ENCODE results near the gene RNF223. TPM values are rescaled to one million over a fixed set of nuclear protein-coding genes. Genes with fewer than 3 reads are reported as not detected.
"Not testable (repeated sequence)": the region's sequence is repeated elsewhere in the genome, so short reads cannot be mapped to it uniquely, and the experiment has no call there.

RNF223 gene
- polyA plus RNA-seq, 3 donors, result 0.29 to 0.40 TPM; not detected in 1

DNA sequence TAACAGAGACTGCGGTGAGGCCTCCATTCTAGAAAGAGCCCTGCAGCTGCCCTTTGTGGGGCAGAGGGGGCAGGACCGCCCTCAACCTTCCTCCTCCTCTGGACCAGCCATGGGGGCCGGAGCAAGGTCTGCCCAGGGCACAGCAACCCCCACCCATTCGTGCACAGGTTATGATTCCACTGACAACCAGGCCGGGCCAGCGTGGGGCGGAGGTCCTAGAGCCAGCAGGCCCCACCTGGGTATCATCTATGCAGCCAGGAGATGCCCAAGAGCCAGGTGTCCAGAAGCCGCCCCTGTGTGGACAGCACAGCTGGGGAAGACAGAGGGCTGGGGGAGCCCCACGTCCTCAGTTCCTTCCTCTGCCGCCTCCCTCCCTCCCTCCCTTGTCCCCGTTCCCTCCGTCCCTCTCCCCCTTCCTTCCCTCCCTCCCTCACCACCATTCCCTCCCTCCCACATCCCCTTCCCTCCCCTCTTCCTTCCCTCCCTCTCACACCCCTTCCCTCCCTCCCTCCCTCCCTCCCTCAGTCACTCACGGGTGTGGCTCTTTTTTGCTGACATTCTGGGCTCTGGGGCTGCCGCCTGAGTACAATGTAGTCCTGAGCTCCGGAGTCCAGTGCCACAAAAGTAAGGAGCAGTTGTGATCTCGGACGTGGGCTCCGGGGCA lies 12.3 kb downstream of the RNF223 start:
- DNase-seq (ENCODE audit: low read depth in 3 of 3, low spot score in 2 of 3), result no peak

DNA sequence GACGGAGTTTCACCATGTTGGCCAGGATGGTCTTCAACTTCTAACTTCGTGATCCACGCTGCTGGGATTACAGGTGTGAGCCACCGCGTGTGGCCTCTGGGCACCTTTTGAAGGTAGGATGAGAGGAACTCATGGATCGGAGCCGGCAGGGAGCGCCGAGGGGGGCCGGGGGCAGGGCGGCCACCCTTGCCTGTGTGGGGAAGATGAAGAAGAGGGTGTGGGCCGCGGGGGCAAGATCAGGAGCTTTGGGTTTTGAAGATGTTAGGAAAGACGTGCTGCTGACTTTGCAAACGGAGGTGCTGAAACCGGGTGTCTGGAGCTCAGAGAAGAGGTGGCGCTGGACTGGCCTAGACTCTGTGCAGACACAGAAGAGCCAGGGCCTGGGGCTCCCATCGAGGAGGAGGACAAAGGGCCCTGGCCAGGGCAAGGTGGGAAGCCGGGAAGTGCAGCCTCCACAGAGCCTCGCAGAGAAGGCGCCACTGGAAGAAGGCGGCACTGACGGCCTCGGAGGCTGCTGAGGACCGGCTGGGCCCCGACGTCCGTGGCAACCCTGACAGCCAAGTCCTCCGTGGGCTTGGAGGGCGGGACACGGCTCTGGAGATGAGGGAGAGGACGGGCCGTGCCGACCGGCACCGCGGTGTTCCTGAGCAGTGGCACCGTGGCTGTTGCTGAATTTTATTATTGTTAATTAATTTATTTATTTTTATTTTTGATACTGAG lies 13.7 kb downstream of the RNF223 start:
- DNase-seq (ENCODE audit: low read depth in 3 of 3, low spot score in 2 of 3), result no peak

DNA sequence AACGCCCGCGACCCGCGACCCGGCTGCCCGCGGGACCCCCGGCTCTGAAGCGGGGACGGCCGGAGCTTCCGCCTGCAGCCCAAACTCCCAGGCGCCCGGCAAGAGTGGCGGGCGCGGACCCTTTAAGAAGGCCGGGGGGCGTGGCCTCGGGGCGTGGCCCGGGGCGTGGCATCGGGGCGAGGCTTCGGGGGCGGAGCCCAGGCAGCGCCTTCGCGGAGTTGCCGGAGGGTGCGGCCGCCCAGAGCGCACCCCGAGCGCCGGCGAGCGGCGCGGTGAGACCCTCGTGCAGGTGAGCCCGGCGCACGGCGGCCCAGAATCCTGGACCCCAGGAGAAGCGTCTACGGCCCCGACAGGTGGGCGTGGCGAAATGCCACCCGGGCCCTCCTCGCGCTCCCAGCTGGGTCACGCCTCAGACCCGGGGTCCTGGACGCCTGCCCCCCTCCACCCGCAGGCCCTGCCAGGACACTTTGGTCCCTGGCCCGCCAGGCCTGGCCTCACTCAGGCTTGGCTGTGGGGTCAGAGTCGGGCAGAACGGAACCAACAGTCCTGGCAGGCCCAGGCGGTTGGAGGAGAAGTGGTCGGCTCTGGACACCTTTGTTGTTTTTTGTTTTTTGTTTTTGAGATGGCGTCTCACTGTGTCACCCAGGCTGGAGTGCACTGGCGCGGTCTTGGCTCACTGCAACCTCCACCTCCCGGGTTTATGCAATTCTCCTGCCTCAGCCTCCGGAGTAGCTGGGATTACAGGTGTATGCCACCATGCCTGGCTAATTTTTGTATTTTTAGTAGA lies 14.4 kb downstream of the RNF223 start:
- no peak for DNase-seq (ENCODE audit: low read depth in 3 of 3, low spot score in 2 of 3)

DNA sequence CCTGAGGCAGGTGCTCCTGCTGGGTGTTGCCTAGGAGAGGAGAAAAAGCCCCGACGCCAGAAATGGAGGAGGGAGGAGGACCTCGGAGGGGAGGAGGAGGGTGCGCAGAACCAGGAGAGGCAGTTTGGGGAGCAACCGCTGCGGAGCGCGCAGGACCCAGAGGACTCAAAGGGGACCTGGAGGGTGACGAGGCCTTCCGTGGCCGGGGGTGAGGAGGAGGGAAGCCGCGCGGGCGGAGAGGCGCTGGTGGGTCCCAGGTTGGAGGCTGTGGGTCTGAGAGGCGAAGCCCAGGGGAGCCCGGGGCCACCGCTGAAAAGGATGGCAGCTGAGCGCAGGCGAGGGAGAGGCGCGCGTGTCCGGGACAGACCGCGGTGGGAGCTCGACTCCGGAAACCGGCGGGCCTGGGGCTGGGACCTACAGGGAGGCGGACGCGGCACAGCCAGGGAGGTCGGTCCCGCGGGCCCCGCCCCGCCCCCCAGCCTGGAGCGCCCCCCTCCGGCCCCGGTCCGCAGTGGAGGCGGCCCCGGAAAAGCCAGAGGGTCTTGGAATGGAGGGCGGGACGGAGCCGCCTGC lies 15.1 kb downstream of the RNF223 start:
- DNase-seq (ENCODE audit: low read depth in 3 of 3, low spot score in 2 of 3), result no peak

DNA sequence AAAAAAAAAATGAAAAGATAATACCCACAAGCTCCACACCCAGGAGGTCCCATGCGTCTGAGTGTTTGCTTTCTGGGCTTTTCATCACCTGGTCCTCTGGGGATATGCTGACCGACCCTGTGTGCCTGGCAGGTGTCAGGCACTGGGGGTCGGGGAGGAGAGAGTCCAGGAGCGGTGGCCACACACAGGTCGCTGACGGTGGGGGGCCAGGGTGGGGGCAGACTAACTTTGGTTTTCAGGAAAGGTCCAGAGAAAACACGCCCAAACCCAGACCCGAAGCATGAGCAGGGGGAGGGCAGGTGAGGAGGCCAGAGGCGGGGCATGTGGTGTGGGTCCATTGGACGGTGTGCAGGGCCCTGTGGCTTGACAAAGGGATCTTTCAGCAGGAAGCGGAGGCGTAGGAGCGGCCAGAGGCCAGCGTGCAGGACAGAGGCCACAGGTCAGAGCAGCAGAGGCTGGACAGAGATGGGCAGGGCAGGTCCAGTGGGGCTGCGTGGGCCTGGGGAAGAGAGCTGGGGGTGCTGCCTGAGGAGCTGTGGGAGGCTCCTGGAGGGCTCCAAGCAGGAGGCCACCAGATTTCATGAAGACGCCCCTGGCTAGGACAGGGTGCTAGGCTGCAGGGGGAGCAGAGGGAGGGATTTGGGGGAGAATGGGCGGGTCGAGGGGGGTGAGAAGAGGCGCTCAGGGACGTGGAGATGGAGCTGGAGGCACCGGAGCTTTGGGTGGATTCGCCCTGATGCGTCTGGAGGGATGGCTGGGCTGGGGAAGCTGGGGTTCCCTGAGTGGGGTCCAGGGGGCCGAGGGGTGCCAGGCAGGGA lies 15.8 kb downstream of the RNF223 start:
- DNase-seq (ENCODE audit: low read depth in 3 of 3, low spot score in 2 of 3), result no peak

DNA sequence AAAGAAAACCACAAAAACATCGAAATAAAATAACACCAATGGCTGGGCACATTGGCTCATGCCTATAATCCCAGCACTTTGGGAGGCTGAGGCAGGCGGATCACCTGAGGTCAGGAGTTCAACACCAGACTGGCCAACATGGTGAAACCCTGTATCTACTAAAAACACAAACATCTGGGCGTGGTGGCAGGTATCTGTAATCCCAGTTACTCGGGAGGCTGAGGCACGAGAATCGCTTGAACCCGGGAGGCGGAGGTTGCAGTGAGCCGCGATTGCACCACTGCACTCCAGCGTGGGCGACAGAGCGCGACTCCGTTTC lies 16.4 kb downstream of the RNF223 start:
- not testable (repeated sequence) for DNase-seq (ENCODE audit: low read depth in 3 of 3, low spot score in 2 of 3)

DNA sequence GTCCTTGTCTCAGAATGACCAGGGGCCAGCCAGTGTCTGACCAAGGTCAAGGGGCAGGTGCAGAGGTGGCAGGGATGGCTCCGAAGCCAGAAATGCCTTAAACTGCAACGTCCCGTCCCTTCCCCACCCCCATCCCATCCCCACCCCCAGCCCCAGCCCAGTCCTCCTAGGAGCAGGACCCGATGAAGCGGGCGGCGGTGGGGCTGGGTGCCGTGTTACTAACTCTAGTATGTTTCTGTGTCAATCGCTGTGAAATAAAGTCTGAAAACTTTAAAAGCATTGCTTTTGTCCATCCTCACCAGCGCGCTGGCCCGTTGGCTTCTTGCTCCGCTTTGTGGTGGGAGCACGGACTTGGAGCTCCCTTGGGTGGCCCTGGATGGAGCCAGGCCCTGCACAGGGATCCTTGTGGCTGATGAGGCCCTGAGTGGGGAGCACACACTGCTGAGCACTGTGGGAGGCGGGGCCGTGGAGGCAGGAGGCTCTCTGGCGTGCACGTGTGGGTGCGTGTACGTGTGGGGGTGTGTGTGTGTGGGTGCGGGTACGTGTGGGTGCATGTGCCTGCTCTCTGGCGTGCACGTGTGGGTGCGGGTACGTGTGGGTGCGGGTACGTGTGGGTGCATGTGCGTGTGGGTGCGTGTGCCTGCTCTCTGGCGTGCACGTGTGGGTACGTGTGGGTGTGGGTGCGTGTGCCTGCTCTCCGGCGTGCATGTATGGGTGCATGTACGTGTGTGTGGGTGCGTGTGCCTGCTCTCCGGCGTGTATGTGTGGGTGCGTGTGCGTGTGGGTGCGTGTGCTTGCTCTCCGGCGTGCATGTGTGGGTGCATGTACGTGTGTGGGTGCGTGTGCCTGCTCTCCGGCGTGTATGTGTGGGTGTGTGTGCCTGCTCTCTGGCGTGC lies 18.0 kb downstream of the RNF223 start:
- no peak for DNase-seq (ENCODE audit: low read depth in 3 of 3, low spot score in 2 of 3)

DNA sequence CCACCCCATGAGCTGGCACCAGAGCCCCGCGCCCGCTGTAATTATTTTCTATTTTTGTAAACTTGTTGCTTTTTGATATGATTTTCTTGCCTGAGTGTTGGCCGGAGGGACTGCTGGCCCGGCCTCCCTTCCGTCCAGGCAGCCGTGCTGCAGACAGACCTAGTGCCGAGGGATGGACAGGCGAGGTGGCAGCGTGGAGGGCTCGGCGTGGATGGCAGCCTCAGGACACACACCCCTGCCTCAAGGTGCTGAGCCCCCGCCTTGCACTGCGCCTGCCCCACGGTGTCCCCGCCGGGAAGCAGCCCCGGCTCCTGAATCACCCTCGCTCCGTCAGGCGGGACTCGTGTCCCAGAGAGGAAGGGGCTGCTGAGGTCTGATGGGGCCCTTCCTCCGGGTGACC lies 19.1 kb downstream of the RNF223 start:
- DNase-seq (ENCODE audit: low read depth in 3 of 3, low spot score in 2 of 3), result no peak

DNA sequence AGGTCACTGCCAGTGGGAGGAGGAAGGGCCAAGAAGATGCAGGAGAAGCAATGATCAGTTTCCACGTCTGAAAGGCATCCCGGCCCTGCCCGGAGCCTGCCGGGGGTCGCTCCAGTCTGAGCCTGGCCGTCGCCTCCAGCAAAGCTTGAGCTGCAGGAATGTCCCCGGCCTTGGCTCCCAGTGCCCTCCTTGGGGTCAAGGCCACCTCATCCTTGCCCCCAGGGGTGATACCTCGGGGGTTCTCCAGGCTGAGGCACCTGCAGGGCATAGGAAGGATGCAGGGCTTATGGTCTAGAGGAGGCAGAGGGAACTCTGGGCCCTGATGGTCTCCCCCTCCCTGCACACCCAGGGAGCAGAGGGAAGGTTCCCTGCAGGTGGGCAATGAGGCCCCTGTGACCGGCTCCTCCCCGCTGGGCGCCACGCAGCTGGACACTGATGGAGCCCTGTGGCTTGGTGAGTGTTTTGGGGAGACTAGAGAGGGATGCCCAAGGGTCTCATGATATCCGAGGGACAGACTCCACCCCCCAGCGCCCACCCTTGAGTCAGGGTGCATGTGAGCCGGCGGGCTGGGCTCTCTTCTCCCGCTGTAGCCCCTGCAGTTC lies 19.9 kb downstream of the RNF223 start:
- no peak for DNase-seq (ENCODE audit: low read depth in 3 of 3, low spot score in 2 of 3)

DNA sequence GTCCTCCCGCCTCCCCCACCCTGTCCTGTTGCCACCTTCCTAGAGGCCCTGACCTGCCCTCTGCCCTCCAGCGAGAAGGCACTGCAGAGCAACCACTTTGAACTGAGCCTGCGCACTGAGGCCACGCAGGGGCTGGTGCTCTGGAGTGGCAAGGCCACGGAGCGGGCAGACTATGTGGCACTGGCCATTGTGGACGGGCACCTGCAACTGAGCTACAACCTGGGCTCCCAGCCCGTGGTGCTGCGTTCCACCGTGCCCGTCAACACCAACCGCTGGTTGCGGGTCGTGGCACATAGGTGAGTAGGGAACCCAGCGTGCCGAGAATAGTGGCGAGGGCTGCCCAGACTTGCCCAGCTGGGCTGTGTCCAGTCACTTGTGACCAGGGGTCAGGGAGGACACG lies 20.4 kb downstream of the RNF223 start:
- no peak for DNase-seq (ENCODE audit: low read depth in 3 of 3, low spot score in 2 of 3)

DNA sequence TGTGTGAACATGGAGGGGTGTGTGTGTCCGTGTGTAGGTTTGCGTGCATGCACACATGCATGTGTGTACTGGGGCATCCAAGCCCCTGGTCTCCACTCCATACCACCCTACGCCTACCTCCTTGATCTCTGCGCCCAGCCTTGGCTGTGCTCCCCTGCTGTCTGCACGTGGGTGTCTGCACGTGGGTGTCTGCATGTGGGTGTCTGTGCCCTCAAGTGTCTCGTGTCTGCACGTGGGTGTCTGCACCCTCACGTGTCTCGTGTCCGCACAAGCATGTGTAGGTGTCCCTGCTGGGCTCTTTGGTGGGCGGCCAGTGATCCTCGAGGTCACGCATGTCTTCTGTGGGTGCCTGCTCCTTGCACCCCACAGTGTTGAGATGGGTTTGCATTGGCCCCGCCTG lies 21.1 kb downstream of the RNF223 start:
- DNase-seq (ENCODE audit: low read depth in 3 of 3, low spot score in 2 of 3), result no peak

DNA sequence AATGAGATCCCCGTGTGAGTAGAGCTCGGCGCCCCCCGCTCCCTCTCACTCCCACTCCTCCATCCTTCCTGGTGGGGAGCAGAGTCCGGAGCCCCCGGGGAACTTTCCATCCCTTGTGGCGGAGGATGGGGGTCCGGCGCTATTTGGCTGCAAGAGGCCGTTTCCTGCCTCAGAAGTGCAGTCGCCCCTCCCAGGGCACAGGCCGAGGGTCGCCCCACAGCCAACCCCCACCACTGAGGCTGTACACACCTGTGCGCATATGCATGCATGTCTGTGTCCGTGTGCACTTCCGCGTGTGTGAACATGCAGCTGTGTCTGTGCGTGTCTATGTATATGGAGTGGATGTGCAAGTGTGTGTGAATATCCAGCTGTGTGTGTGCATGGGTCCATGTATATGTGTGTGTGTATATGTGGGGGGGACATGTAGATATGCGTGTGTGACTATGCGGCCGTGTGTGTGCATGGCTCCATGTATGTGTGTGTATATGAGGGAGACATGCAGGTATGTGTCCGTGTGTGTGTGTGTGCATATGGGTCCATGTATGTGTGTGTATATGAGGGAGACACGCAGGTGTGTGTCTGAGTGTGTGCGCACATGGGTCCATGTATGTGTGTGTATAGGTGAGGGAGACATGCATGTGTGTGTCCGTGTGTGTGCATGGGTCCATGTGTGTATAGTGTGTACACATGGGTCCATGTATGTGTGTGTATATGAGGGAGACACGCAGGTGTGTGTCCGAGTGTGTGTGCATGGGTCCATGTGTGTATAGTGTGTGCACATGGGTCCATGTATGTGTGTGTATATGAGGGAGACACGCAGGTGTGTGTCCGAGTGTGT lies 21.9 kb downstream of the RNF223 start:
- DNase-seq (ENCODE audit: low read depth in 3 of 3, low spot score in 2 of 3), result no peak

DNA sequence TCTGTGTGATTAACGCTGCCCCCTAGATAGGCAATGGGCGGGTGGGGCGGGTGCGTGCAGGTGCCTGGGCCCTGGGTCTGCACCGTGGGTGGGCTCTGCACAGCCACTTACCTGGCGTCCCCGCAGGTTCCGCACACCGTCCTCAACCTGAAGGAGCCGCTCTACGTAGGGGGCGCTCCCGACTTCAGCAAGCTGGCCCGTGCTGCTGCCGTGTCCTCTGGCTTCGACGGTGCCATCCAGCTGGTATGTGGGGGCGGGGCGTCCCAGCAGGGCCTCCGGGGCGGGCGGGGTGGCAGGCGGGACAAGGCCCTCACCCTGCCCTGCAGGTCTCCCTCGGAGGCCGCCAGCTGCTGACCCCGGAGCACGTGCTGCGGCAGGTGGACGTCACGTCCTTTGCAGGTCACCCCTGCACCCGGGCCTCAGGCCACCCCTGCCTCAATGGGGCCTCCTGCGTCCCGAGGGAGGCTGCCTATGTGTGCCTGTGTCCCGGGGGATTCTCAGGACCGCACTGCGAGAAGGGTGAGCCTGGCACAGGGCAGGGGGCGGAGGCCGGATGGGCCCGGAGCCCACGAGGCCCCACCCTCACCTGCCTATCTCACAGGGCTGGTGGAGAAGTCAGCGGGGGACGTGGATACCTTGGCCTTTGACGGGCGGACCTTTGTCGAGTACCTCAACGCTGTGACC lies 22.8 kb downstream of the RNF223 start:
- DNase-seq (ENCODE audit: low read depth in 3 of 3, low spot score in 2 of 3), result no peak

DNA sequence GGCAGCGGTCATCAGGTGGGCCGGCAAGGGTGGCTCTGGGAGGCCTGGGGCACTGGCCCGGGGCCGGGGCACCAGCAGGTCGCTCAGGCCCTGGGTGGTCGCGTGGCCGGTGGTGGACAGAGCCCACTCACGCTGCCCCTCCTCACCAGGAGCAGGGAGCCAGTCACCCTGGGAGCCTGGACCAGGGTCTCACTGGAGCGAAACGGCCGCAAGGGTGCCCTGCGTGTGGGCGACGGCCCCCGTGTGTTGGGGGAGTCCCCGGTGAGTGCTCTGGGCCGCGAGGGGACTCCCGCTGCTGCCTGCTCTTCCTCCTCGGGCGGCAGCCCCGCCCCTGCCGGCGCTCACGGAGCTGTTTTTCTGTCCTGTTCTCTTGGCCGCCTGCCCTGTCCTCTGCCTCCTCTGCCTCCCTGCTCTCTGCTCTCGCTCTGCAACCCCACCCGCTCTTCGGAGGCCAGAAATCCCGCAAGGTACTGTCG lies 23.5 kb downstream of the RNF223 start:
- DNase-seq (ENCODE audit: low read depth in 3 of 3, low spot score in 2 of 3), result no peak

DNA sequence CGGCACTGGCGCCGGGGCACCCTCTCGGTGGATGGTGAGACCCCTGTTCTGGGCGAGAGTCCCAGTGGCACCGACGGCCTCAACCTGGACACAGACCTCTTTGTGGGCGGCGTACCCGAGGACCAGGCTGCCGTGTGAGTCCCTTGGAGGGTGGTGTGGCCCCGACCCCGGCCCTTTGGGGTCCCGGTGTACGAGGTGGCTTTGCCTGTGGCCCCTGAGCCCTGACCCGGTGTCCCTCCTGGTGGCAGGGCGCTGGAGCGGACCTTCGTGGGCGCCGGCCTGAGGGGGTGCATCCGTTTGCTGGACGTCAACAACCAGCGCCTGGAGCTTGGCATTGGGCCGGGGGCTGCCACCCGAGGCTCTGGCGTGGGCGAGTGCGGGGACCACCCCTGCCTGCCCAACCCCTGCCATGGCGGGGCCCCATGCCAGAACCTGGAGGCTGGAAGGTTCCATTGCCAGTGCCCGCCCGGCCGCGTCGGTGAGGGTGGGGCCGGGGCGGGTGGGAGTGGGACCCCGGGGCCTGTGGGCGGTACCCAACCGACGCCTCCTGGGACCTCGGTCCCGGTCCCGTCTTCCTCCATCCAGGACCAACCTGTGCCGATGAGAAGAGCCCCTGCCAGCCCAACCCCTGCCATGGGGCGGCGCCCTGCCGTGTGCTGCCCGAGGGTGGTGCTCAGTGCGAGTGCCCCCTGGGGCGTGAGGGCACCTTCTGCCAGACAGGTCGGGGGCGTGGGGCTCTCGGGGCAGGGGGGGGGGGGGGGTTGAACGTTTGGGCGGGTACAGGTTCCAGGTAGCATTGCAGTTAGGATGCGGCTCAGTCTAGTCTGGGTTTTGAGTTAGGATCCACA lies 24.6 kb downstream of the RNF223 start:
- DNase-seq (ENCODE audit: low read depth in 3 of 3, low spot score in 2 of 3), result no peak

DNA sequence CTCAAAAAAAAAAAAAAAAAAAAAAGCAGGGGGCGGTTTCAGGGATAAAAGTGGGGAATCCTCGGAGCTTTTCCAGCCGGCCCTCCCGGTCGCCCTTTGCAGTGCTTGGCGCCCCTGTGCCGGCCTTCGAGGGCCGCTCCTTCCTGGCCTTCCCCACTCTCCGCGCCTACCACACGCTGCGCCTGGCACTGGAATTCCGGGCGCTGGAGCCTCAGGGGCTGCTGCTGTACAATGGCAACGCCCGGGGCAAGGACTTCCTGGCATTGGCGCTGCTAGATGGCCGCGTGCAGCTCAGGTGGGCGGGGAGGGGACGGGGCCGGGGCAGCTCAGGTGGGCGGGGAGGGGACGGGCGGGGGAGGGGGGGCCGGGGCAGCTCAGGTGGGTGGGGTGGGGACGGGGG lies 25.3 kb downstream of the RNF223 start:
- DNase-seq (ENCODE audit: low read depth in 3 of 3, low spot score in 2 of 3), result no peak

DNA sequence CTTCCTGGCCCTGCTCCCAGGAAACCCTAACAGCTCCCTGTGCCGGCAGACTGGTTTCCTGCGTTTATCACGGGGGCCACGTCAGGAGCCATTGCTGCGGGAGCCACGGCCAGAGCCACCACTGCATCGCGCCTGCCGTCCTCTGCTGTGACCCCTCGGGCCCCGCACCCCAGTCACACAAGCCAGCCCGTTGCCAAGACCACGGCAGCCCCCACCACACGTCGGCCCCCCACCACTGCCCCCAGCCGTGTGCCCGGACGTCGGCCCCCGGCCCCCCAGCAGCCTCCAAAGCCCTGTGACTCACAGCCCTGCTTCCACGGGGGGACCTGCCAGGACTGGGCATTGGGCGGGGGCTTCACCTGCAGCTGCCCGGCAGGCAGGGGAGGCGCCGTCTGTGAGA lies 26.1 kb downstream of the RNF223 start:
- no peak for DNase-seq (ENCODE audit: low read depth in 3 of 3, low spot score in 2 of 3)

Measured in right renal cortex interstitium (tissue), 3 donors.